ENCODE data around the gene KHDC4. TPM values are rescaled to one million over a fixed set of nuclear protein-coding genes. Genes with fewer than 3 reads are reported as not detected.

KHDC4 gene
- total RNA-seq, 1 experiment from 2014 or later, result 57.7 TPM

DNA sequence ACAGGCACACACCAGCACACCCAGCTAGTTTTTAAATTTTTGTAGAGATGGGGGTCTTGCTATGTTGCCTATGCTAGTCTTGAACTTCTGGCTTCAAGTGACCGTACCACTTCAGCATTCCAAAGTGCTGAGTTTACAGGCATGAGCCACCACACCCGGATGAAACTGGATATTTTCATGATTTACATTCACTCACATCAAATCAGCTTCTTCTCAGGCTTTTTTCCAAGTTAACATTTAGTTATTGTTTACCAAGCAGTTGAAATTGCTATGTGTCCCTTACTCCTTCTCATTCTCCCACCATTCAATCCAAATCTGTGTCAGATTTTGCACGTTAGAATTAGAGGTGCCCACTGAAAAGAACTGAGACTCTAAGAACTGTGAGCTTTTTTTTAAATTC lies 41.4 kb downstream of the KHDC4 start:
- Histone ChIP-seq H2BK120ac (ENCODE audit: low read depth, low read length, poor library complexity, severe bottlenecking) (no peak overlapping the region), H3K9ac (ENCODE audit: extremely low read depth, insufficient read length, low read length) (no peak overlapping the region), H2BK12ac (ENCODE audit: insufficient read length, low read depth, low read length) (no peak overlapping the region), H4K91ac (ENCODE audit: insufficient read length, low read depth, low read length) (no peak overlapping the region), H3K27ac (ENCODE audit: insufficient read length, low read depth, low read length) (no peak overlapping the region), H4K5ac (ENCODE audit: insufficient read length, low read depth, low read length) (no peak overlapping the region), H3K79me2 (ENCODE audit: insufficient read depth, low read length) (no peaks in the 10 kb centered on the region), H4K8ac (replicated peaks; ENCODE audit: insufficient read length, low read depth, low read length) (no peak overlapping the region), H4K20me1 (ENCODE audit: control insufficient read depth, insufficient read depth, insufficient read length) (no peaks in the 10 kb centered on the region), H3K56ac (ENCODE audit: insufficient read length, low read depth, low read length) (no peak overlapping the region), H3K18ac (ENCODE audit: insufficient read length, low read depth, low read length) (no peak overlapping the region), H3K14ac (ENCODE audit: insufficient read depth, low read length) (no peak overlapping the region), H3K23ac (ENCODE audit: insufficient read length, low read depth, low read length) (no peak overlapping the region), H2BK5ac (ENCODE audit: insufficient read length, low read length) (no peak overlapping the region), H3K23me2 (ENCODE audit: insufficient read length, low read depth, low read length, poor library complexity, severe bottlenecking) (no peaks in the 10 kb centered on the region), H3K9me3 (ENCODE audit: control insufficient read depth, low read depth, low read length) (no peaks in the 10 kb centered on the region), H3K27me3 (ENCODE audit: insufficient read depth, low read length) (no peaks in the 10 kb centered on the region), H2AFZ (ENCODE audit: low read length) (no peak overlapping the region), H3K4me2 (ENCODE audit: insufficient read depth, insufficient read length, low read length) (no peak overlapping the region), H2AK5ac (ENCODE audit: insufficient read length, low read length) (no peak overlapping the region), H3K4ac (ENCODE audit: low read depth, low read length) (no peak overlapping the region), H3K4me1 (ENCODE audit: insufficient read depth, low read length) (no peaks in the 10 kb centered on the region), H2BK20ac (ENCODE audit: low read depth, low read length, poor library complexity, severe bottlenecking) (no peak overlapping the region), H3T11ph (ENCODE audit: low read length) (no peak overlapping the region), H2BK15ac (ENCODE audit: low read depth, low read length) (no peak overlapping the region), H3K79me1 (ENCODE audit: insufficient read depth, low read depth, low read length, poor library complexity, severe bottlenecking) (no peaks in the 10 kb centered on the region)
- Mint-ChIP-seq H3K36me3 (ENCODE audit: insufficient read depth in 1 of 3, low read depth in 3 of 3) (peaks cover 5 to 12% (median 7%) of the 10 kb centered on the region in 3 experiments; a peak in 6 of 7 replicates), H3K4me3 (no peak overlapping the region), H3K27me3 (ENCODE audit: low read depth) (no peaks in the 10 kb centered on the region), H3K4me1 (no peaks in the 10 kb centered on the region), H3K27ac (no peak overlapping the region), H3K9me3 (no peaks in the 10 kb centered on the region)
- DNase-seq, result no peak
- TF ChIP-seq, protein P1, sequence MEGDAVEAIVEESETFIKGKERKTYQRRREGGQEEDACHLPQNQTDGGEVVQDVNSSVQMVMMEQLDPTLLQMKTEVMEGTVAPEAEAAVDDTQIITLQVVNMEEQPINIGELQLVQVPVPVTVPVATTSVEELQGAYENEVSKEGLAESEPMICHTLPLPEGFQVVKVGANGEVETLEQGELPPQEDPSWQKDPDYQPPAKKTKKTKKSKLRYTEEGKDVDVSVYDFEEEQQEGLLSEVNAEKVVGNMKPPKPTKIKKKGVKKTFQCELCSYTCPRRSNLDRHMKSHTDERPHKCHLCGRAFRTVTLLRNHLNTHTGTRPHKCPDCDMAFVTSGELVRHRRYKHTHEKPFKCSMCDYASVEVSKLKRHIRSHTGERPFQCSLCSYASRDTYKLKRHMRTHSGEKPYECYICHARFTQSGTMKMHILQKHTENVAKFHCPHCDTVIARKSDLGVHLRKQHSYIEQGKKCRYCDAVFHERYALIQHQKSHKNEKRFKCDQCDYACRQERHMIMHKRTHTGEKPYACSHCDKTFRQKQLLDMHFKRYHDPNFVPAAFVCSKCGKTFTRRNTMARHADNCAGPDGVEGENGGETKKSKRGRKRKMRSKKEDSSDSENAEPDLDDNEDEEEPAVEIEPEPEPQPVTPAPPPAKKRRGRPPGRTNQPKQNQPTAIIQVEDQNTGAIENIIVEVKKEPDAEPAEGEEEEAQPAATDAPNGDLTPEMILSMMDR (conservative IDR thresholded peaks at IDR 0.05), result no peak
- WGBS (ENCODE audit: extremely low coverage, insufficient read length, low lambda C conversion rate), result no CpG with 5 or more reads among the region's 3 CpGs

All from H9 (cell line).